Measurements from ENCODE around the gene COL25A1. TPM values are rescaled to one million over a fixed set of nuclear protein-coding genes. Genes with fewer than 3 reads are reported as not detected.

Gene COL25A1
- total RNA-seq, 1 experiment from 2014 or later, result 4.2 TPM

DNA sequence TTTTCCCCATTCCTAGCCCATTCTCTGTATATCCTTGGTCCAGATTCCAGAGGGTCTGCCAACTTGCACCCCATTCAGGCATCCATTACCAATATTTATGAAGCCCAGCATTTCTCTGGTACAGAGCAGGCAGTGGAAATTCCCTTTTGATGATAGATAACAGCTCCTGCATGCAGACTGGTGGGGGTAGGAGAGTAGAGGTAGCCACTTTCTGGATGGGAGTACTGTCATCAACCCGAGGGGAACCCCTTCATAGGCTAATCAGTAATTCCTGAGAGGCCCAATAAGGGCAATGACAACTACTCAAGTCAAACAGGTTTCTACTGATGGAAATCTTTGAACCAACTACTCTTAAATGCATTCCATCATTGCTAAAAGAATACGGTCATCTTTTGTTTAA lies 63.7 kb downstream of the COL25A1 start:
- no CpG with 5 or more reads among the region's 2 CpGs for WGBS (ENCODE audit: extremely low coverage, insufficient read length, low lambda C conversion rate)
- no peaks in the 10 kb centered on the region for H3K9me3 ChIP-seq (ENCODE audit: control insufficient read depth, low read depth, low read length)

More for the DNA sequence above, 63.7 kb downstream of the COL25A1 start:
- Mint-ChIP-seq H3K4me1 (no peaks in the 10 kb centered on the region), H3K36me3 (ENCODE audit: insufficient read depth in 1 of 3, low read depth in 3 of 3) (peaks cover 0 to 4% (median 0%) of the 10 kb centered on the region in 3 experiments; a peak in 2 of 7 replicates), H3K4me3 (no peak overlapping the region), H3K27ac (peak overlapping the region in 1 of 3 experiments; percentile 58; a peak in 1 of 7 replicates), H3K9me3 (no peaks in the 10 kb centered on the region; a peak in 1 of 5 replicates), H3K27me3 (ENCODE audit: low read depth) (no peaks in the 10 kb centered on the region)
- Histone ChIP-seq H4K5ac (ENCODE audit: insufficient read length, low read depth, low read length) (no peak overlapping the region), H3K4ac (ENCODE audit: low read depth, low read length) (no peak overlapping the region), H3K23ac (ENCODE audit: insufficient read length, low read depth, low read length) (no peak overlapping the region), H2AK5ac (ENCODE audit: insufficient read length, low read length) (no peak overlapping the region), H2BK12ac (ENCODE audit: insufficient read length, low read depth, low read length) (no peak overlapping the region), H3K79me2 (ENCODE audit: insufficient read depth, low read length) (no peaks in the 10 kb centered on the region), H3K27me3 (ENCODE audit: insufficient read depth, low read length) (no peaks in the 10 kb centered on the region), H3K79me1 (ENCODE audit: insufficient read depth, low read depth, low read length, poor library complexity, severe bottlenecking) (no peaks in the 10 kb centered on the region), H2BK15ac (ENCODE audit: low read depth, low read length) (no peak overlapping the region), H4K91ac (ENCODE audit: insufficient read length, low read depth, low read length) (no peak overlapping the region), H3K9ac (ENCODE audit: extremely low read depth, insufficient read length, low read length) (no peak overlapping the region), H4K20me1 (ENCODE audit: control insufficient read depth, insufficient read depth, insufficient read length) (no peaks in the 10 kb centered on the region), H3K4me2 (ENCODE audit: insufficient read depth, insufficient read length, low read length) (no peak overlapping the region), H3T11ph (ENCODE audit: low read length) (no peak overlapping the region), H3K27ac (ENCODE audit: insufficient read length, low read depth, low read length) (no peak overlapping the region), H2BK5ac (ENCODE audit: insufficient read length, low read length) (no peak overlapping the region), H3K18ac (ENCODE audit: insufficient read length, low read depth, low read length) (no peak overlapping the region), H3K4me1 (ENCODE audit: insufficient read depth, low read length) (no peaks in the 10 kb centered on the region), H3K56ac (ENCODE audit: insufficient read length, low read depth, low read length) (no peak overlapping the region), H4K8ac (replicated peaks; ENCODE audit: insufficient read length, low read depth, low read length) (no peak overlapping the region), H2AFZ (ENCODE audit: low read length) (no peak overlapping the region), H3K14ac (ENCODE audit: insufficient read depth, low read length) (no peak overlapping the region), H2BK120ac (ENCODE audit: low read depth, low read length, poor library complexity, severe bottlenecking) (no peak overlapping the region), H2BK20ac (ENCODE audit: low read depth, low read length, poor library complexity, severe bottlenecking) (no peak overlapping the region), H3K23me2 (ENCODE audit: insufficient read length, low read depth, low read length, poor library complexity, severe bottlenecking) (no peaks in the 10 kb centered on the region)
- TF ChIP-seq, protein P1, sequence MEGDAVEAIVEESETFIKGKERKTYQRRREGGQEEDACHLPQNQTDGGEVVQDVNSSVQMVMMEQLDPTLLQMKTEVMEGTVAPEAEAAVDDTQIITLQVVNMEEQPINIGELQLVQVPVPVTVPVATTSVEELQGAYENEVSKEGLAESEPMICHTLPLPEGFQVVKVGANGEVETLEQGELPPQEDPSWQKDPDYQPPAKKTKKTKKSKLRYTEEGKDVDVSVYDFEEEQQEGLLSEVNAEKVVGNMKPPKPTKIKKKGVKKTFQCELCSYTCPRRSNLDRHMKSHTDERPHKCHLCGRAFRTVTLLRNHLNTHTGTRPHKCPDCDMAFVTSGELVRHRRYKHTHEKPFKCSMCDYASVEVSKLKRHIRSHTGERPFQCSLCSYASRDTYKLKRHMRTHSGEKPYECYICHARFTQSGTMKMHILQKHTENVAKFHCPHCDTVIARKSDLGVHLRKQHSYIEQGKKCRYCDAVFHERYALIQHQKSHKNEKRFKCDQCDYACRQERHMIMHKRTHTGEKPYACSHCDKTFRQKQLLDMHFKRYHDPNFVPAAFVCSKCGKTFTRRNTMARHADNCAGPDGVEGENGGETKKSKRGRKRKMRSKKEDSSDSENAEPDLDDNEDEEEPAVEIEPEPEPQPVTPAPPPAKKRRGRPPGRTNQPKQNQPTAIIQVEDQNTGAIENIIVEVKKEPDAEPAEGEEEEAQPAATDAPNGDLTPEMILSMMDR (conservative IDR thresholded peaks at IDR 0.05), result no peak
- DNase-seq, result no peak
